Fibroblast of lung (primary cell): Measurements from ENCODE around the gene WBP1L.

ENCODE experiments used
- EZH2 ChIP-seq: IDR thresholded peaks from 2 replicates; pipeline ENCODE4 v1.5.1; 2012; ENCODE audit warnings: low read length, control low read depth, mild to moderate bottlenecking; ENCODE audit errors: missing control alignments
- TF ChIP-seq, protein P1 (sequence below), 2 donors: IDR thresholded peaks in 1 of 2; conservative IDR thresholded peaks in 1 of 2; 1 replicate in 1 of 2; 2 replicates in 1 of 2; pipeline ENCODE4 v1.5.1; 2011 to 2012; ENCODE audit warnings: low read length in 2 of 2, control low read depth in 1 of 2, inconsistent platforms in 1 of 2, low read depth in 1 of 2, mild to moderate bottlenecking in 1 of 2

DNA sequence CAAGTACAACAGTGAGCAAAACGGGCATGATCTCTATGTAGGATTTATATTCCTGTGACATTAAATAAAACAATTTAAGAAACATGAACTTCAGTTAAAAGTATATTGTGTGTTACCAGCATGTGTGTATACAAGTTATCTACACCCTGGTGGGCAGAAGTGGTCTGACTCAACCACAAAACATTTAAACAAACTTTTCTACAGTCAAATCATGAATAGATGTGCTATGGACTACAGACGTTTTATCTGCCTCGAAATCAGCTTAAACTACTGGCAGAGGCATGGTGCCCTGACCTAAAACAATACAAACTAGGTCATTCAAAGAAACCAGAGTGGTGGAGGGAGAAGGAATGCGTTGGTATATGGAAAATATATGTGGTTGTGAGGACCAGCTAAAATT lies 33.1 kb upstream of the WBP1L start:
- no peak for TF ChIP-seq EZH2
- TF ChIP-seq, protein P1, sequence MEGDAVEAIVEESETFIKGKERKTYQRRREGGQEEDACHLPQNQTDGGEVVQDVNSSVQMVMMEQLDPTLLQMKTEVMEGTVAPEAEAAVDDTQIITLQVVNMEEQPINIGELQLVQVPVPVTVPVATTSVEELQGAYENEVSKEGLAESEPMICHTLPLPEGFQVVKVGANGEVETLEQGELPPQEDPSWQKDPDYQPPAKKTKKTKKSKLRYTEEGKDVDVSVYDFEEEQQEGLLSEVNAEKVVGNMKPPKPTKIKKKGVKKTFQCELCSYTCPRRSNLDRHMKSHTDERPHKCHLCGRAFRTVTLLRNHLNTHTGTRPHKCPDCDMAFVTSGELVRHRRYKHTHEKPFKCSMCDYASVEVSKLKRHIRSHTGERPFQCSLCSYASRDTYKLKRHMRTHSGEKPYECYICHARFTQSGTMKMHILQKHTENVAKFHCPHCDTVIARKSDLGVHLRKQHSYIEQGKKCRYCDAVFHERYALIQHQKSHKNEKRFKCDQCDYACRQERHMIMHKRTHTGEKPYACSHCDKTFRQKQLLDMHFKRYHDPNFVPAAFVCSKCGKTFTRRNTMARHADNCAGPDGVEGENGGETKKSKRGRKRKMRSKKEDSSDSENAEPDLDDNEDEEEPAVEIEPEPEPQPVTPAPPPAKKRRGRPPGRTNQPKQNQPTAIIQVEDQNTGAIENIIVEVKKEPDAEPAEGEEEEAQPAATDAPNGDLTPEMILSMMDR (conservative IDR thresholded peaks at IDR 0.05 in 1 of 2, IDR thresholded peaks at IDR 0.05 in 1 of 2; ENCODE audit: low read depth in 1 of 2, low read length in 2 of 2), result peak in 1 of 2 donors; percentile 15
